CD1c-positive myeloid dendritic cell (primary cell): ENCODE results near the gene NAP1L4.
"Not testable (repeated sequence)": the region's sequence is repeated elsewhere in the genome, so short reads cannot be mapped to it uniquely, and the experiment has no call there.

Source experiments
- DNase-seq: peaks from one replicate; pipeline ENCODE4 v3.0.0-alpha.2; 2016; ENCODE audit errors: extremely low spot score

Gene NAP1L4

DNA sequence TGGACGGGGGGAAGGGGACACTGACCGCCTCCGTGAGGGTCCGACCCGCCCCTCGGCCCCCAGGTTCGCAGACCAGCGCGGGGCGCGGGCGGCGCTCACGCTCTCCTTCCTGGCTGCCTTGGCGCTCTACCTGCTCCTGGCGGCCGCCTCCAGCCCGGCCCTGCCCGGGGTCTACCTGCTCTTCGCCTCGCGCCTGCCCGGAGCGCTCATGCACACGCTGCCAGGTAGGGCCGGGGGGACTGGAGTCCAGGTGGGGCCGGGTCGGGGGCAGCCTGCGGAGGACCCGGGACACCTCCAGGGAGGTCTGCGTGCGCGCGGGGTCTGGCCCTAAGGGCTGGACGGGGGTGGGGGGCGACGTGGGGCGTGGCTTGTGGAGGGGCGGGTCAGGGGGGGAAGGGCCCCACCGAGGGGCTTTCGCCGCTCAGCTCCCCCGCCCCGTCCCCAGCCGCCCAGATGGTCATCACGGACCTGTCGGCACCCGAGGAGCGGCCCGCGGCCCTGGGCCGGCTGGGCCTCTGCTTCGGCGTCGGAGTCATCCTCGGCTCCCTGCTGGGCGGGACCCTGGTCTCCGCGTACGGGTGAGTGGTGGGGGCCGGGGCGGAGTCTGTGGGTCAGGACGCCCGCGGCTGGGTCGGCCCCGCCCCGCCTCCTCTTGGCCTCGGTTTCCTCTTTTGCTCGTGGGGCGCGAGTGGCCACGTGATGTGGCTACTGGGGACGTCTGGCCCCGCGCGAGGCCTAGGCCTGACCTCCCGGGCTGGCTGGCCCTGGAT lies 82.8 kb downstream of the NAP1L4 start:
- no peak for DNase-seq

DNA sequence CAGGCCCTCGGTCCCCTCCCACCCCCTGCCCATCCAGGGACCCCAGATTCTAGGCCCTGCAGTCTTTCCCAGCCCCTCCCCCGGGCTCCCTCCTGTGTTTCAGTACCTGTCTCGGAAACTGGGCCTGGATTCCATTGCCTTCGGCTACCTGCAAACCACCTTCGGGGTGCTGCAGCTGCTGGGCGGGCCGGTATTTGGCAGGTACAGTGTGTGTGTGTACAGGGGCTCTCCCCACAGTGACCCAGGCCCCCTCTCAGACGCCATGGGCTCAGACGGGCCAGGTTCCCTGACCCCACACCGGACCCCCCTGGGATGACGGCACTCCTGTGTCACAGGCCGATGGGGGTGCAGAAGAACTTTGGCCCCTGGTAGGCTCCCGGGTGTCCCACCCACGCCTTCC lies 84.0 kb downstream of the NAP1L4 start:
- no peak for DNase-seq

DNA sequence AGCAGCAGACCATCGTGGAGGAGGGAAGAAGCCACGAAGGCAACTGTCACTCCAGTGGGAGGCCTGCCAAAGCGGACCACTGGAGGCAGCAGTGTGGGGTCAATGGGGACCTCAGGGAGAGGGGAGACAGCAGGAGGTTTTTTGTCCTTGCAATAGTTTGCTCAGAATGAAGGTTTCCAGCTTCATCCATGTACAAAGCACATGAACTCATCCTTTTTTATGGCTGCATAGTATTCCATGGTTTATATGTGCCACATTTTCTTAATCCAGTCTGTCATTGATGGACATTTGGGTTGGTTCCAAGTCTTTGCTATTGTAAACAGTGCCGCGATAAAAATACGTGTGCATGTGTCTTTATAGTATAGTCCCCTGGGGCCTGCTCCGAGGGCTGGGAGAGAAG lies 86.8 kb downstream of the NAP1L4 start:
- not testable (repeated sequence) for DNase-seq

DNA sequence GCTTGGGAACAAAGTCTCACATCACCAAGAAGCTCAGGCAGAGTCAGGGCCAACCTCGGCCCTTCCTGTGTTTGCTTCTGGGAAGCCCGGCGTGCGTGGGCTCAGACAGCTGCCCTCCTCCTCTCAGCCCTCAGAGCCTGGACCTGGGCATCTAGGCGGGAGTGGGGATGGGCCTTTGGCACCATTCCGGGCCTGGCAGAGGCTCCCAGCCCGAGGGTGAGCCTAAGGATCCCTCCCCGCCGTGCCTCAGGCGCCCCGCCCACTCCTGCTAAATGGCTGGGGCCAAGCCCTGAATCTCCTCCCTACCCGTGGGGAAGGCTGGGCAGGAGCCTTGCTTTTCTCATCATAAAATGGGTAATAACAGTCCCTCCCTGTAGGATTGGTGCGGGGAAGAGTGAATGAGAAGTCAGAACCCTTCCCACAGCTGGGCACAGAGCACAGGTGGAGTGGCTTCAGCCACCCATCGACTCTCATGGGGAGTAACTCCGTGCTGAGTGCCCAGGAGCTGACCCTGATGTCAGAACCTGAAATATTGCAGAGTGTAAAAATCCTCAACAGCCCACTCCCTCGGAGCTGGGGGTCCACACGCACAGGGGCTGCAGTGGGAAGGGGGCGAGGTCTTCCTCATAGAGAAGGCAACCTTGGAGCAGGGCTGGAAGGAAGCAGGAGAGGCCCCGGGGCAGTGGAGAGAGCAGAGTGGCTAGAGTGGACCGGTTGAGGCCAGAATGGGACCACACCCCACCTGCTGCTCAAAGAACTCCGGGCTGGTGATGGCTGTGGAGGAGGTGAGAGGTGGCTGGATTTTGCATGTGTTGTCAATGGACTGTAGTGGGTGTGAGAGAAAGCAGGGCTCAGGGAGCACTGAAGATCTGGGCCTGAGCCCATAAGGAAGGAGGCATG lies 87.7 kb downstream of the NAP1L4 start:
- DNase-seq: no peak

DNA sequence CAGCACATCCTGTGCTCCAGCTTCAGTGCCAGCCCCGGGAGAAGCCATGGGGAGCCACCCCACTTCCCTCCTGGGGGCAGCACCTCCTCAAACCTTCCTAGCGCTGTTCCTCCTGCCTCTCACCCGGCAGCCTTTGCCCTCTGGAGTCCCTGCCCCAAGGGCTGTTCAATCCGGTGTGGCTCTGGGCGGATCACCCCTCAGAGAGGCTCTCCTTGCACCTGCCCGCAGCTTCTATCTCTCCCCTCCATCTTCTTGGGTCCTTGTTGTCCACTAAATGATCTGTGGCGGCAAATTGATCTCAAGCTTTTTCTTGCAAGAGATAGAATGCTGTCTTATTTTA lies 88.5 kb downstream of the NAP1L4 start:
- DNase-seq: no peak

DNA sequence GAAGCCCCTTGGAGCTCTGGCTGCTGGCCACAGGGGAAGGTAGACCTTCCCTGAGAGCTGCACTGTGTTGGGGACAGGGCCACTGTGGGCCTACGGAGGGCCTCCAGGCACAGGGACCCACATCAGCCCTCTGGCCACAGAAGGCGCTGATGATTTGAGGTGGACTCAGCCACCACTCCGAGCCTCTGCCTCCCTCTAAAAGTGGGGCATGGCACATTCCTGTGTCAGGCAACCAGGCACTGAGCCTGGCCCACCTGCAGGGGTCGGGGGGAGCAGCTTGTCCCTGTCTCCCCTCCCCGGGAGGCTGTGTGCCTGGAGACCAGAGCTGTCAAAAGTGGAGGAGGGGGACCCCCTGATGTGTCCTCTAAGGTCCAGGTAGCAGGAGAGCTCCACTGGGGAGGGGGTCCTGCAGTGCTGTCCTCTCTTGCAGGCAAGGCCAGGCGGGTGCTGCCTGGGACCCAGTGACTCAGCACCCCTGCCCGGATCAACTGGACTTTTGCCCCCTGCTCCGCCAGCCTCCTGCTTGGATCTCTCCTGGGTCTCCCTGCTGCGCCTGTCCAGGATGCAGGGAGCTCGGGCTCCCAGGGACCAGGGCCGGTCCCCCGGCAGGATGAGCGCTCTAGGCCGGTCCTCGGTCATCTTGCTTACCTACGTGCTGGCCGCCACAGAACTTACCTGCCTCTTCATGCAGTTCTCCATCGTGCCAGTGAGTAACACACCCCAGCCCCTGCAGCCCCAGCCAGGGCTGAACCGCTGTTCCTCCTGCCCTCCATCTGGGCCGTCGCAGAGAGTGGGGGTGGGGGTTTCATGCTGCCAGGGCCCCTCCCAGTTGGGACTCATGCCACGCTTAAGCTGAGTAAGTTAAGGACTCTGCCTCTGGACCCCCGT lies 89.1 kb downstream of the NAP1L4 start:
- no peak for DNase-seq

DNA sequence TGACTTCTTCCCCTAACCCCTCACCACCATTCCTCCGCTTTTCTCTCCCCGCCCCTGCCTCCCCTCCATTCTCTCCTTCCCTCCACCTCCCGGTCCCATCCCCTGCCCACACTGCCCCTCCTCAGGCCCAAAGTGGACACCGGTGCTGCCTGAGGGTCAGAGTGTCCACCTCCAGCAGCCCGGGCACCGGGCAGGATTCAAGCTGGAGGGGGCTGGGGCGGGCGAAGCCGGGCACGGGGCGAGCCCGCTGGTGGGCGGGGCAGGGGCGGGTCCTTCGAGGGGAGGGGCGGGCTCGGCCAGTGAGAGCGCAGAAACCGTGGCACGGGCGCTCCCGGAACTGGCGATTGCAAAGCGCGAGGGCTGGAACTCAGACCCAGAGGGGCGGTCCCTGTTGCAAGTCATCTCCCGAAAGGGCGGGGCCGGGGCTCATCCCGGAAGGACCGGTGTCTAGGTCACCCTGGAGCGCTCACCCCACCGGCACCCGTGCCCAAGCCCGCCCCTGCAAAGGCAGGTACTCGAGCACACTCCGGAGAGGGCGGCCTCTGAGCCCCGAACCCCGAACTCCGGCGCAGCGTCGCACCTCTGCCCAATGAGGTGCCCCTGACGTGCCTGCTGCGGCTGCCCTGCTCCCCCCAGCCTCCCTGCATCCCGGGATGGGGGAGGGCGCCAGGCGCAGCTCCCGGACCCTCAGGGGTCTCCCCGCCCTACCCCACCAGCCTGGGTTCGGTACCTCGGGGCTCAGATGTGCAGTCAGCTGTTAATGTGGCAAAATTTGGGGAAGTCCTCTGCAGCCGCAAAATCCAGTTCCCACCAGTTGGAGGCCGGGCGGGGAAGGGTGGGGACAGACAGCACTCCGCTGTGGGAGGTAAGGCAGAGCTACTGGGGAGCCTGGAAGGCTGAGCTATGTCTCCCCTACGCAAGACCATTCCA lies 90.0 kb downstream of the NAP1L4 start:
- DNase-seq: peak; percentile 96

DNA sequence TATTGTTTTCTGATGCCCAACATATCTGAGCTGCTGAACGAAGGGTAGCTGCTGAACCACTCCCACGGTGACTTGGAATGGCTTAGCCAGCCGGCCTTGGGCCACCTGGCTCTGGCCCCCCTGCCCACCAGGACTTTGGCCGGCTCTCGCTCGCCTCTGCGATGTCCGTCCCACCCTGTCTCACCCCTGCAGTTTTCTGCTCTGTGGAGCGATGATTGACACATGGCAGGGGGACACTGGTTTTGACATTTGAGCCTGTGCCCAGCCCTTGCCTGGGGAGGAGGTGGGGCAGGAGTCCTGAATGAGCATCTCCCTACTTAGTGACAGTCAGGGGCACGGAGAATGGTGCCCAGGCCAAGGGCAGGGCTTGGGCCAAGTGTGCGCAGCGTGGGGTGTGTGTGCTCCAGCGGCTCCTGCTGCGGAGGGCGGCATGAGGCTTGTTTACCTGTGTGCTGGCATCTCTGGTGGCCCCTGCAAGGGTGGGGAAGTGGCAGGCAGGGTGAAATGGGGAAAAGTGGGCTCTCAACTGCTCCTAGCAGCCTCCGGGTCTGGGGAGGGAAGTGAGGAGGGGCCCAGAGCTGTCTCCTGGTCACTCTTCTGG lies 90.8 kb downstream of the NAP1L4 start:
- DNase-seq: no peak

DNA sequence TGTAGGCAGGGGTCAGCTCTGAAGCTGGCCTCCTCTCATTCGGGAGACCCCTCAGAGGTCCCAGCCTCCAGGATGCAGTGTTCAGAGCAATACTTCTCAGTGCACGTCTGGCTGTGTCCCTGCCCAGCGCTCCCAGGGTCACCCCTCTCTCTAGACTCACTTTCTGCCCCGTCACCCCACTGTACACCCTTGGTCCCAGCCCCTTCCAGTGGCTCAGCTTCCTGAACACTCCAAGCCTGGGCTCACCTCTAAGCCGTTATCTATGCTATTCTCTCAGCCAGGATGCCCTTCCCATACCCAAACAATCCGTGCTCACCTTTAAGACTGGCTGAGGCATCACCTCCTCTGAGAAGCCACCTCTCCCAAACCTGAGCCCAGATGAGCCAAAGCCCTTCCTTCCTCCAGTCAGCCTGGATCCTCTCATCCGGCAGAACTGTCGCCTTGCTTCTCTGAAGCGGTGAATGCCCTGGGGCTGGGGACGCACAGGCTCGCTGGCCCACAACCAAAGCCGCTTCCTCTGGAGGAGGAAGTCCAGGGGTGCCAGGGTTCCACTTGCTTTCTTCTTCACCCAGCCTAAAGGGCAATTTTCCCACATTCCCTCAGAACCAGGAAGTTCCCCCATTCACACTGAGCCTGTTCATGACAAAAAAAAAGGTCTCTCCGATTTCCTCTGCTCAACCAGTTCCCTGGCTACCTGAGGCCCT lies 92.9 kb downstream of the NAP1L4 start:
- DNase-seq: peak; percentile 70

DNA sequence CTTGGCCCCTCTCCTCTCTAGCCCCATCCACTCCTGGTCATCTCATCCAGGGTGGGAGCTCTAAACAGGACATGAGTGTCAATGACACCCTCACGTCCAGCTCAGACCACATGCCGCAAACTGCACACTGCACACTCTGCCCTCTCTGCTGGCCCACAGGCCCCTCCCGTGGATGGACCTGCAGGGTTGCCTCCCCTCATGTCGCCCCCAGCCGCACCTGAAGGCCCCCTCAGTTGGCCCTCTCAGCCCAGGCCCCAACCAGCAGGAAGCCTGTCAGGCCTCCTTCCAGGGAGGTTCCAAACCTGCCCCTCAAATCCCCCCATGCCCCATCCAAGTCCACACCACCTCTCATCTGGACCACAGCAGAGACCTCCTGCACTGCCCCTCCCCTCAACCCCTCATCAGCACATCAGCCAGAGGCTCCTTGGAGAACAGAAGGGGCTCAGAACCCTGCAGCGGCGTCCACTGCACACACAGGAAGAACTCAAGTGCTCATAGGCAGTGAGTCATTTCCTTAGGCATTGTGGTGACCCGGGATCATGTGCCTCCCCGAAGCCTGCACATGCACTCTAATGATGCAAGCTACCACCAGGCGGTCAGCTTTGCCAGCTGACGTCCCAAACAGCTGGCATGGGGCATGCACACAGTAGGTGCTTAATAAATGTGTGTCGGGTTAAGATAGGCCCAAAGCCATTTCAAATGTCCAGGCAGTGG lies 93.6 kb downstream of the NAP1L4 start:
- peak; percentile 89 for DNase-seq

DNA sequence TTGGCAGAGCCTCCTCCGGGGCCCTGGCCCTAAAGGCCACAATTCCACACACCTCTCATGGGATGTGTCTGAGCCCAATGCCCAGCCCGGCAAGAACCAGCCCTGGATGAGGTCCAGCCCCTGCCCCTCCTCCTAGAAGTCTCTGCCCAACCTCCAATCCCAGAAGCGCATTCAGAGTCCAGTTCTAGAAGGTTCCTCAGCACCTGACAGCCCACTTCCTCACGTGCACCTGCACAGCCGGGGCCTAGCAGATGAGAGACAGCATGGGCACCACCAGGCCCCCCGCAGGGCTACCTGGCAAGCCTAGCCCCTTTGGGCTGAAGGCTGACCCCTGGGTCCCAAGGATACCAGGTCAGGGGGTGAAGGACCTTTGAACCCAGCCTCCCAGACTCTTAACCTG lies 95.1 kb downstream of the NAP1L4 start:
- no peak for DNase-seq

DNA sequence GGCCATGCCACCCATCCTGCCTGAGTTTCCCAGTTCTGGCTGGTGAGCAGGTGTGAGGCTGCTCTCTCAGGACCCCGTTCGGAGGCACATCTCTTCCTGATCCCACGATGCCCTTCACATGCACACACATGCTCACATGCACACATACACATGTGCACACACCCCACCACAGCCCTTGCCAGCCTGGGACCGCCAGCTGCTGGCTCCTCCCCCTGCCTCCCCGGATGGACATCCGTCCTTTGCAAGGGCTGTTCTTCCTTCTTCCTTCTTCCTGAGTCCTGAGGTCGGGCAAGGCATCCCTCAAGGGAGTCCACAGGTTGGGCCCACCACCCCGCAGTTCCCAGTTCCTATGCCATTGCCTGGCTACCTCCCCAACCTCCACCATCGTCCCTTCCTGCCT lies 96.1 kb downstream of the NAP1L4 start:
- DNase-seq: no peak
